ENCODE results near the gene PPP1R18.
"Not testable (repeated sequence)": the region's sequence is repeated elsewhere in the genome, so short reads cannot be mapped to it uniquely, and the experiment has no call there.

The PPP1R18 gene

GRCh38 chr6:30686009-30686907, at the start of gene PPP1R18:
TSS of gene PPP1R18 (minus strand) at chr6:30686645. CDS start at chr6:30686018, 627 bp downstream.
- DNase-seq: peak; percentile 91

- no peak for DNase-seq
Observed at GRCh38 chr6:30735668-30736314, 49.3 kb upstream of the PPP1R18 start.

- no peak for DNase-seq
Observed at GRCh38 chr6:30732237-30732943, 45.9 kb upstream of the PPP1R18 start.

- DNase-seq: peak; percentile 89
Observed at GRCh38 chr6:30730601-30731435, 44.4 kb upstream of the PPP1R18 start.

GRCh38 chr6:30727920-30728553, 41.6 kb upstream of the PPP1R18 start:
- DNase-seq: no peak

GRCh38 chr6:30726506-30727413, 40.3 kb upstream of the PPP1R18 start:
- DNase-seq: no peak

- no peak for DNase-seq
Observed at GRCh38 chr6:30725713-30726505, 39.5 kb upstream of the PPP1R18 start.

GRCh38 chr6:30724906-30725667, 38.6 kb upstream of the PPP1R18 start:
- DNase-seq: no peak

- not testable (repeated sequence) for DNase-seq
Observed at GRCh38 chr6:30723843-30724741, 37.6 kb upstream of the PPP1R18 start.

- not testable (repeated sequence) for DNase-seq
Observed at GRCh38 chr6:30723159-30723842, 36.9 kb upstream of the PPP1R18 start.

GRCh38 chr6:30722280-30723112, 36.1 kb upstream of the PPP1R18 start:
- DNase-seq: peak; percentile 93

GRCh38 chr6:30722025-30722279, 35.5 kb upstream of the PPP1R18 start:
- peak; percentile 54 for DNase-seq

GRCh38 chr6:30721198-30722024, 35.0 kb upstream of the PPP1R18 start:
- DNase-seq: peak; percentile 97

- peak; percentile 77 for DNase-seq
Observed at GRCh38 chr6:30720738-30721197, 34.3 kb upstream of the PPP1R18 start.
